WERI-Rb-1 (cell line): ENCODE measurements around the gene HSPB1.

Experiments
- DNase-seq: peaks from one replicate; pipeline ENCODE4 v3.0.0-alpha.2; 2020
- H3K27ac ChIP-seq: fragments of 250-450 bp; sonication (Bioruptor Pico); 2 replicates; pipeline ENCODE4 v1.5.1; 2020; ENCODE audit warnings: mild to moderate bottlenecking, moderate library complexity
- H3K27me3 ChIP-seq: fragments of 250-450 bp; sonication (Bioruptor Pico); 2 replicates; pipeline ENCODE4 v1.5.1; 2021; ENCODE audit warnings: mild to moderate bottlenecking, low read depth, moderate library complexity; ENCODE audit not compliant: insufficient read depth, severe bottlenecking
- H3K36me3 ChIP-seq: fragments of 250-450 bp; sonication (Bioruptor Pico); 2 replicates; pipeline ENCODE4 v1.5.1; 2020; ENCODE audit warnings: mild to moderate bottlenecking, moderate library complexity
- H3K4me3 ChIP-seq: 2 replicates; pipeline ENCODE4 v1.5.1; 2011; ENCODE audit warnings: low read depth, mild to moderate bottlenecking, control low read depth, low read length
- H3K9me3 ChIP-seq: fragments of 250-450 bp; sonication (Bioruptor Pico); 2 replicates; pipeline ENCODE4 v1.5.1; 2021; ENCODE audit warnings: mild to moderate bottlenecking, moderate library complexity; ENCODE audit not compliant: severe bottlenecking
- TF ChIP-seq, protein P1 (sequence below): IDR thresholded peaks from 2 replicates; pipeline ENCODE4 v1.5.1; 2011; ENCODE audit warnings: low read depth, mild to moderate bottlenecking, control low read depth, inconsistent platforms, low read length

The HSPB1 gene

DNA sequence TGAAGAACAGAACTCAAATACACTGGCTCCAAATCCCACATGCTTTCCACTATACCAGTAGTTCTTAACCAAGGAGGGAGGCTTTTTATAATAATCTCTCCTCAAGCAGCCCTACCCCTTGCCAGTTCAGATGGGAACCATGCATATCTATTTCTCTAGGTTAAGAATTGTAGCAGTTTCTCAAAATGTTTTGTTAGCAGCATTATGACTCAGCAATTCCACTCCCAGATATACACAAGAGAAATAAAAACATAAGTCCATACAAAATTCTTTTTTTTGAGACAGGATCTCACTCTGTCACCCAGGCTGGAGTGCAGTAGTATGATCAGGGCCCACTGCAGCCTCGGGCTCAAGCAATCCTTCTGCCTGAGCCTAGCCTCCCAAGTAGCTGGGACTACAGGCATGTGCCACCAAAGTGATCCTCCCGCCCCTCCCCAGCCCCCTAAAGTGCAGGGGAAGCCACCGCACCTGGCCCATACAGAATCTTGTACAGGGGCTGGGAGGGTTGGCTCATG, 38.2 kb downstream of the HSPB1 start:
- no peak overlapping the region for H3K27ac ChIP-seq
- TF ChIP-seq, protein P1, sequence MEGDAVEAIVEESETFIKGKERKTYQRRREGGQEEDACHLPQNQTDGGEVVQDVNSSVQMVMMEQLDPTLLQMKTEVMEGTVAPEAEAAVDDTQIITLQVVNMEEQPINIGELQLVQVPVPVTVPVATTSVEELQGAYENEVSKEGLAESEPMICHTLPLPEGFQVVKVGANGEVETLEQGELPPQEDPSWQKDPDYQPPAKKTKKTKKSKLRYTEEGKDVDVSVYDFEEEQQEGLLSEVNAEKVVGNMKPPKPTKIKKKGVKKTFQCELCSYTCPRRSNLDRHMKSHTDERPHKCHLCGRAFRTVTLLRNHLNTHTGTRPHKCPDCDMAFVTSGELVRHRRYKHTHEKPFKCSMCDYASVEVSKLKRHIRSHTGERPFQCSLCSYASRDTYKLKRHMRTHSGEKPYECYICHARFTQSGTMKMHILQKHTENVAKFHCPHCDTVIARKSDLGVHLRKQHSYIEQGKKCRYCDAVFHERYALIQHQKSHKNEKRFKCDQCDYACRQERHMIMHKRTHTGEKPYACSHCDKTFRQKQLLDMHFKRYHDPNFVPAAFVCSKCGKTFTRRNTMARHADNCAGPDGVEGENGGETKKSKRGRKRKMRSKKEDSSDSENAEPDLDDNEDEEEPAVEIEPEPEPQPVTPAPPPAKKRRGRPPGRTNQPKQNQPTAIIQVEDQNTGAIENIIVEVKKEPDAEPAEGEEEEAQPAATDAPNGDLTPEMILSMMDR, result no peak
- peaks cover 83% of the 10 kb centered on the region for H3K36me3 ChIP-seq

DNA sequence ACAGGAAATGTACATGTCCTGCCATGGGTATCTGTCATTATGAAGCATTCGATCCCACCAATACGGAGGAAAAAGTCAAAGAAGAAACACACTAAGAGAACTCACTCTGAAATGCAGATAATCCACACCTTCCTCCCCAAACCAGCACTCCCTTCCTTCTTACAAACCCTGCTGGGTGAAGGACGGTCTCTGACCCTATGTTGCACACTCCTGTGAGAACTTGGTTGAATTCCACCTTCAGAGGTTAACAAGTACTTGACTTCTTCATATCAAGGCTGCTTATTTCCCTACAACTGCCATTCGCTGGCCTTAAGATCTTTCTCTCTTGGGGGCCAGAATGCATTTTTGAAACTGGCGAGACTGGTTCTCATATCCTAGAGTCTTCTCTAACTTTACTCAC, 39.7 kb downstream of the HSPB1 start:
- Histone ChIP-seq H3K9me3 (no peaks in the 10 kb centered on the region), H3K27me3 (no peaks in the 10 kb centered on the region), H3K27ac (no peak overlapping the region), H3K36me3 (peaks cover 88% of the 10 kb centered on the region), H3K4me3 (no peak overlapping the region)
- DNase-seq, result no peak
- TF ChIP-seq, protein P1, result no peak

More for the DNA sequence above, 38.2 kb downstream of the HSPB1 start:
- no peaks in the 10 kb centered on the region for H3K27me3 ChIP-seq
- no peak overlapping the region for H3K4me3 ChIP-seq
- H3K9me3 ChIP-seq, result no peaks in the 10 kb centered on the region
- DNase-seq, result no peak

DNA sequence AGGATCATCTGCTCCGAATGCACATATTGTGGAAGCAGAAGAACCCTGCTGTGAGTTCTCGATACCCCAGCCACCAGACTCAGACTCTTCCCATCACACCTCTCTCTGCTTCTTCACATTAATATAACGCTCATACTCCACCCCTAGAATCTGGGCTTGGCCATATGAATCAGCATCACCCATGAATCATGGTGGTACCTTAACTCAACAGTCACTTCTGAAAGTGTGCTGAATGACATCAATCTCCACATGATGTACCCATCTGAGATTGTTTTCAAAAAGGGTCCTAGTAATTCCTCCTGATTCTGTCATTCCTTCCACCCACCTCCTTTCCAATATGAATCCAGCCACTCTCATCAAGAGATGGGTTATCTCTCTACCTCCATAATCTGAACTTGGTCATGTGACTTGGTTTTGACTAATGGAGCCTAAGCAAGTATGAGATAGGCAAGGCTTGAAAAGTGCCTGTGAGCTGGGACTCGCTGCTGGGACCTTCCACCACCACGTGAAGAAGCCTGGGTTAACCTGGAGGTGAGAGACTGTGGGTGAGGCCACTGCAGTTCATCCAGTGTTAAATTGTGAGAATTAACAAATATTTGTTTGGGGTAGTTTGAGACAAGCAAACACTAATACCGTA, 40.9 kb downstream of the HSPB1 start:
- Histone ChIP-seq H3K27ac (no peak overlapping the region), H3K36me3 (peaks cover 95% of the 10 kb centered on the region), H3K4me3 (no peak overlapping the region), H3K9me3 (no peaks in the 10 kb centered on the region), H3K27me3 (no peaks in the 10 kb centered on the region)
- no peak for DNase-seq
- TF ChIP-seq, protein P1, result no peak

DNA sequence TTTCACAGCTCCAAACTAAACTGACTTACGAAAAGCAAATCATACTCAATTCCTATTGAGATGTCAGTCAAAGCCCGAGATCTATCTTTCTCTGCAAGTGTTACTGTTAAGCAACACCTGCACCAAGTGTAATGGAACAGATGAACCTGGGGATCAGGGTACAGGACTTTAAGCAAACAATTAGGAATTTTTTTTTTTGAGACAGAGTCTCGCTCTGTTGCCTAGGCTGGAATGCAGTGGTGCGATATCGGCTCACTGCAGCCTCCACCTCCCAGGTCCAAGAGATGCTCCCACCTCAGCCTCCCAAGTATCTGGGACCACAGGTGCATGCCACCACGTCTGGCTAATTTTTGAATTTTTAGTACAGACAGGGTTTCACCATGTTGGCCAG, 41.5 kb downstream of the HSPB1 start:
- no peak overlapping the region for H3K4me3 ChIP-seq
- DNase-seq, result no peak
- H3K27ac ChIP-seq, result no peak overlapping the region
- H3K9me3 ChIP-seq, result no peaks in the 10 kb centered on the region
- TF ChIP-seq, protein P1, result no peak
- H3K27me3 ChIP-seq, result no peaks in the 10 kb centered on the region
- H3K36me3 ChIP-seq, result peaks cover 95% of the 10 kb centered on the region

DNA sequence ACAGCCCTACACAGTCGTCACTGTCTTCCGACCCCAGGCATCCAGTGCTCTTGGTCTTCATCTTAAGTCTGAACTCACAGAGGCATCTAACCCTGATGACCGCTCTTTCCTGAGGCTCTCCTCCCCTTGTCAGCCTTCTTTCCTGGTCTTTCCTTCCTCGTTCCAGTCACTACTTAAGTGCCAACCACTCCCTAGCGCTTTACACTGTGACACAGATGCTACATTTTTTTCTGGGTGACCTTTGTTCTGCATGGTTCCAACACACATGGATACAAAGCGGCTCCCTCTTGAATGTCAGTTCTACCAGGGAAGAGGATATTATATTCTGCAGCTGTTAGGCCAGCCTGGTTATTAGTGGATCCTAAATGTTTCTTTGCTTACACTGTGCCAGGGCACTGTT, 43.6 kb downstream of the HSPB1 start:
- H3K36me3 ChIP-seq, result peaks cover 95% of the 10 kb centered on the region
- TF ChIP-seq, protein P1, result no peak

DNA sequence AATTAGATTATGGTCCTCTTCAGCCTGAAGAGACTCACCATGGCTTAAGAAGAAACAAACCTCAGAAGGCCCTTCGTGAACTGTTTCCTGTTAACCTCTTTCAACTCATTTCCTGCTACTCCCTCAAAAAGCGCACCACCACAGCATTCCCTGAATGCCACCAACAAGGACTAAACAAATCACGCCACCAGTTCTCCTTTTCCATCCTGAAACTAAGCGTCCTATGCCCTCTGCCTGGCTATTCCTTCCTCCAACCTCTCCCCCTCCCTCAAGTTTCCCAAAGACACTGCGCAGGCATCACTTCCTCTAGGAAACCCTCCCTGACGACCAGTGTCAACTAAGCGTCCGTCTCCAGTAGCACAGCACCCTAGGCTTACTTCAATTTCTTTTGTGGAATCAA, 44.3 kb downstream of the HSPB1 start:
- no peak for DNase-seq
- Histone ChIP-seq H3K36me3 (peaks cover 96% of the 10 kb centered on the region), H3K4me3 (no peak overlapping the region), H3K9me3 (no peaks in the 10 kb centered on the region), H3K27ac (no peak overlapping the region), H3K27me3 (no peaks in the 10 kb centered on the region)
- TF ChIP-seq, protein P1, result no peak

More for the DNA sequence above, 43.6 kb downstream of the HSPB1 start:
- no peak overlapping the region for H3K27ac ChIP-seq
- no peaks in the 10 kb centered on the region for H3K27me3 ChIP-seq
- DNase-seq, result no peak
- no peaks in the 10 kb centered on the region for H3K9me3 ChIP-seq
- H3K4me3 ChIP-seq, result no peak overlapping the region
